Neural cell (in vitro differentiated cells): Measurements from ENCODE around the gene TXNDC9. TPM values are rescaled to one million over a fixed set of nuclear protein-coding genes. Genes with fewer than 3 reads are reported as not detected.
"Not testable (repeated sequence)": the region's sequence is repeated elsewhere in the genome, so short reads cannot be mapped to it uniquely, and the experiment has no call there.

Experiments
- H2AFZ ChIP-seq: fragments of 200-600, 300-800 bp; sonication (generic), shearing (Covaris generic); 2 replicates; pipeline ENCODE4 v1.6.0; 2014; ENCODE audit warnings: low read depth, mild to moderate bottlenecking, antibody characterized with exemption, low read length, moderate library complexity
- H3F3A ChIP-seq: fragments of 200-600 bp; shearing (Covaris generic); 2 replicates; pipeline ENCODE4 v1.6.1; 2016; ENCODE audit warnings: mild to moderate bottlenecking, moderate library complexity, mixed read lengths, antibody characterized with exemption, low read length; ENCODE audit not compliant: insufficient read depth, poor library complexity, severe bottlenecking
- H3K27ac ChIP-seq: fragments of 200-600, 300-800 bp; sonication (generic), shearing (Covaris generic); 2 replicates; pipeline ENCODE4 v1.5.1; 2014; ENCODE audit warnings: mild to moderate bottlenecking, low read length, moderate library complexity
- H3K27me3 ChIP-seq: fragments of 300-800, 200-600 bp; sonication (generic), shearing (Covaris generic); 2 replicates; pipeline ENCODE4 v1.6.0; 2014; ENCODE audit warnings: mild to moderate bottlenecking, low read depth, low read length, moderate library complexity; ENCODE audit not compliant: insufficient read depth
- H3K36me3 ChIP-seq: fragments of 300-800, 200-600 bp; sonication (generic), shearing (Covaris generic); 2 replicates; pipeline ENCODE4 v1.5.1; 2014; ENCODE audit warnings: mild to moderate bottlenecking, antibody characterized with exemption, low read length, moderate library complexity; ENCODE audit not compliant: insufficient read depth
- H3K4me2 ChIP-seq: fragments of 300-800, 200-600 bp; sonication (generic), shearing (Covaris generic); 2 replicates; pipeline ENCODE4 v1.6.0; 2014; ENCODE audit warnings: mild to moderate bottlenecking, low read length
- H3K4me3 ChIP-seq: fragments of 300-800, 200-600 bp; sonication (generic), shearing (Covaris generic); 2 replicates; pipeline ENCODE4 v1.5.1; 2014; ENCODE audit warnings: mild to moderate bottlenecking, low read length, moderate library complexity
- H3K79me2 ChIP-seq: fragments of 200-600 bp; shearing (Covaris generic); replicated peaks from 2 replicates; pipeline ENCODE4 v1.6.0; 2014; ENCODE audit warnings: mild to moderate bottlenecking, low read length, moderate library complexity; ENCODE audit not compliant: insufficient read depth
- H3K9ac ChIP-seq: fragments of 300-800, 200-600 bp; sonication (generic), shearing (Covaris generic); 2 replicates; pipeline ENCODE4 v1.6.1; 2016; ENCODE audit warnings: mild to moderate bottlenecking, low read length, mixed read lengths
- H3K9me2 ChIP-seq: fragments of 200-600 bp; shearing (Covaris generic); 2 replicates; pipeline ENCODE4 v1.6.1; 2016; ENCODE audit warnings: mild to moderate bottlenecking, low read length, mixed read lengths; ENCODE audit not compliant: insufficient read depth
- H3K9me3 ChIP-seq: fragments of 200-600, 300-800 bp; sonication (generic), shearing (Covaris generic); 2 replicates; pipeline ENCODE4 v1.6.1; 2016; ENCODE audit warnings: mild to moderate bottlenecking, mixed run types, low read length, moderate library complexity, mixed read lengths
- H4K20me1 ChIP-seq: fragments of 200-600 bp; shearing (Covaris generic); 2 replicates; pipeline ENCODE4 v1.6.1; 2016; ENCODE audit warnings: mild to moderate bottlenecking, mixed run types; ENCODE audit not compliant: insufficient read depth
- CTCF ChIP-seq: fragments of 450-650 bp; IDR thresholded peaks from 2 replicates; pipeline ENCODE4 v1.5.1; 2014; ENCODE audit warnings: antibody characterized with exemption, mild to moderate bottlenecking, moderate library complexity; ENCODE audit not compliant: poor library complexity, severe bottlenecking
- EP300 ChIP-seq: fragments of 450-650 bp; conservative IDR thresholded peaks from 2 replicates; pipeline ENCODE4 v1.6.1; 2014; ENCODE audit warnings: antibody characterized with exemption, mild to moderate bottlenecking, moderate library complexity; ENCODE audit not compliant: poor library complexity, severe bottlenecking
- EZH2 ChIP-seq: fragments of 200-600, 300-800 bp; shearing (Covaris generic), sonication (generic); IDR thresholded peaks from 2 replicates; pipeline ENCODE4 v1.6.1; 2014; ENCODE audit warnings: antibody characterized with exemption, low read length, borderline replicate concordance, mild to moderate bottlenecking; ENCODE audit not compliant: insufficient read depth, poor library complexity, severe bottlenecking
- MXI1 ChIP-seq: fragments of 450-650 bp; conservative IDR thresholded peaks from 2 replicates; pipeline ENCODE4 v1.6.1; 2014; ENCODE audit warnings: antibody characterized with exemption, mild to moderate bottlenecking; ENCODE audit not compliant: poor library complexity, severe bottlenecking
- POLR2AphosphoS5 ChIP-seq: IDR thresholded peaks from 2 replicates; pipeline ENCODE4 v1.6.1; 2012
- RAD21 ChIP-seq: fragments of 450-650 bp; conservative IDR thresholded peaks from 2 replicates; pipeline ENCODE4 v1.6.1; 2014; ENCODE audit warnings: antibody characterized with exemption, mild to moderate bottlenecking, moderate library complexity
- REST ChIP-seq: IDR thresholded peaks from 2 replicates; pipeline ENCODE4 v1.6.1; 2012; ENCODE audit warnings: borderline replicate concordance
- SMC3 ChIP-seq: fragments of 450-650 bp; conservative IDR thresholded peaks from 2 replicates; pipeline ENCODE4 v1.6.1; 2014; ENCODE audit warnings: antibody characterized with exemption, mild to moderate bottlenecking, moderate library complexity; ENCODE audit not compliant: poor library complexity
- TAF1 ChIP-seq: IDR thresholded peaks from 2 replicates; pipeline ENCODE4 v1.6.1; 2012; ENCODE audit warnings: low read depth
- polyA plus RNA-seq: library from polyadenylated mRNA; depleted of rRNA; stranded (reverse); fragments of >200 nt; gene quantifications from 2 replicates; pipeline ENCODE4 v1.2.3, GENCODE V29; 2014

Gene TXNDC9
- polyA plus RNA-seq, 1 donor from 2014 or later: 88.1 TPM

- H4K20me1 ChIP-seq, H3K79me2 ChIP-seq, H3F3A ChIP-seq, H3K9me3 ChIP-seq, H3K4me2 ChIP-seq, H3K4me3 ChIP-seq, H2AFZ ChIP-seq, H3K27ac ChIP-seq, H3K36me3 ChIP-seq, H3K27me3 ChIP-seq, H3K9me2 ChIP-seq, H3K9ac ChIP-seq: not testable (repeated sequence)
Observed at GRCh38 chr2:99301097-99301496, 35.0 kb downstream of the TXNDC9 start, which contains the start of gene LYG1. TSS of gene LYG1 (minus strand) at chr2:99301197. CDS start at chr2:99295670, 5,527 bp downstream.

DNA sequence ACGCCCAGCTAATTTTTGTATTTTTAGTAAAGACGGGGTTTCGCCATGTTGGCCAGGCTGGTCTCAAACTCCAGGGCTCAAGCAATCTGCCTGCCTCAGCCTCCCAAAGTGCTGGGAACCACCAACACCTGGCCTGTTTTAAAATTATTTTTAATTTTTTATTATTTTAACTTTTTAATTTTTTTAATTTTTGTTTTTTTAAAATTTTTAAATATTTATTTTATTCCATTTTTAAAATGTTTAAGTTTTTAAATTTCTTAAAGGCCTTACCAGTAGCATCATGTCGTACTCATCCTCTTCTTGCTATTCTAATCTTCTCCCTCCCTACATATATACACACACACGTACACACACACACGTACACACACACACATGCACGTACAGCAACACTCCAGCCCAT, 36.6 kb downstream of the TXNDC9 start:
- TF ChIP-seq CTCF (no peak), EZH2 (no peak)
- no peaks in the 10 kb centered on the region for H3K9me2 ChIP-seq
- no peaks in the 10 kb centered on the region for H3F3A ChIP-seq
- no peaks in the 10 kb centered on the region for H3K27me3 ChIP-seq
- no peaks in the 10 kb centered on the region for H4K20me1 ChIP-seq
- no peak overlapping the region for H3K4me3 ChIP-seq
- no peak overlapping the region for H3K4me2 ChIP-seq
- H3K27ac ChIP-seq: no peak overlapping the region
- no peaks in the 10 kb centered on the region for H3K36me3 ChIP-seq
- no peak overlapping the region for H2AFZ ChIP-seq
- H3K79me2 ChIP-seq: no peaks in the 10 kb centered on the region
- H3K9me3 ChIP-seq: no peaks in the 10 kb centered on the region
- no peak overlapping the region for H3K9ac ChIP-seq

DNA sequence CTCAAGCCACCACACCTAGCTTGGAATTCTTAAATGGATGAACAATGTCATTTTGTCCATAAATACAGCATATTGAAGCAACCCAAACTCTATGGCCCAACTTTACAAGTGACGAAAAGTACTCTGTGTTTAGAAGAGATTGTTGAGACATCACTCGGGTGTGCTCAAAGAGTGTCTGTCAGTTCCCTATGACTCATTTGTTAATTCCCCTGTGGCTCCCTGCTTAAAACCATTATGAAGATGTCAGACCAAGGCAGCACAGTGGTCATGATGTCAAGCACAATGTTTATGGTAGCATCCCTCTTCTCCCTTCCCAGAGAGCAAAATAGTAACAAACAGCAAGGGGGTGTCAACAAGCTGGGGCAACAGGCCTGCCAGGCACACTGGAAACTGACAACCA, 38.1 kb downstream of the TXNDC9 start:
- H3K9me3 ChIP-seq: no peaks in the 10 kb centered on the region
- H3K27me3 ChIP-seq: no peaks in the 10 kb centered on the region
- no peak overlapping the region for H2AFZ ChIP-seq
- H3K27ac ChIP-seq: no peak overlapping the region
- H3K4me3 ChIP-seq: no peak overlapping the region
- H3F3A ChIP-seq: no peaks in the 10 kb centered on the region
- TF ChIP-seq SMC3 (no peak), TAF1 (no peak), MXI1 (no peak), CTCF (no peak), POLR2AphosphoS5 (no peak), RAD21 (no peak), EP300 (no peak), REST (no peak), EZH2 (no peak)
- no peaks in the 10 kb centered on the region for H3K79me2 ChIP-seq
- H3K9me2 ChIP-seq: no peaks in the 10 kb centered on the region
- H3K36me3 ChIP-seq: no peaks in the 10 kb centered on the region
- no peak overlapping the region for H3K4me2 ChIP-seq
- H3K9ac ChIP-seq: no peak overlapping the region
- no peaks in the 10 kb centered on the region for H4K20me1 ChIP-seq
